A549 (cell line): Measurements from ENCODE around the gene ITPRIPL2. TPM values are rescaled to one million over a fixed set of nuclear protein-coding genes. Genes with fewer than 3 reads are reported as not detected.

ENCODE experiments used
- ATAC-seq, 2 experiments: fragments of 200-7000 bp in 1 of 2; fragments of >200 bp in 1 of 2; cut with Nextera tagmentation in 1 of 2; cut with Tn5 transposase in 1 of 2; 3 replicates each; pipeline versions ENCODE4 v1.8.0 to v1.9.1; 2018 to 2020; ENCODE audit warnings: mild to moderate bottlenecking in 1 of 2, moderate library complexity in 1 of 2
- CTCF ChIA-PET: fragments of 300-600 bp; sonication (Branson Sonifier 250); formaldehyde crosslinking; extraction: SDS; loops from one replicate; lab custom pipeline; 2021; ENCODE audit warnings: antibody characterized with exemption, inconsistent platforms; lab: Yijun Ruan, JAX
- POLR2A ChIA-PET: fragments of 350-600 bp; formaldehyde crosslinking; extraction: SDS; loops from one replicate; lab custom pipeline; 2021; ENCODE audit warnings: antibody characterized with exemption, inconsistent platforms; lab: Yijun Ruan, JAX
- DNase-seq, 2 experiments: peaks; one replicate each; pipeline versions ENCODE4 v3.0.0 to v3.0.0-alpha.2; 2011 to 2016; ENCODE audit warnings: low read depth in 1 of 2, low spot score in 1 of 2
- FAIRE-seq: peaks from 2 replicates; lab custom pipeline; 2011; peaks lifted over from hg19 to GRCh38; lab: Jason Lieb, UNC
- H3K27ac ChIP-seq, 2 experiments: fragments of >200 bp; sonication (Bioruptor Twin); formaldehyde crosslinking; 3 replicates each; pipeline ENCODE4 v1.5.1; 2016 to 2017
- H3K4me1 ChIP-seq: fragments of >200 bp; sonication (Bioruptor Twin); formaldehyde crosslinking; 3 replicates; pipeline ENCODE4 v1.6.1; 2016
- H3K4me2 ChIP-seq: fragments of >200 bp; sonication (Bioruptor Twin); formaldehyde crosslinking; 3 replicates; pipeline ENCODE4 v1.6.1; 2016
- H3K4me3 ChIP-seq: fragments of >200 bp; sonication (Bioruptor Twin); formaldehyde crosslinking; 3 replicates; pipeline ENCODE4 v1.5.1; 2016
- H3K9me3 ChIP-seq: fragments of >200 bp; sonication (Bioruptor Twin); formaldehyde crosslinking; 3 replicates; pipeline ENCODE4 v1.6.1; 2016
- BHLHE40 ChIP-seq: IDR thresholded peaks from 2 replicates; pipeline ENCODE4 v1.6.1; 2012; ENCODE audit warnings: low read depth, low read length, inconsistent platforms
- CEBPB ChIP-seq, 2 experiments: fragments of >200 bp in 1 of 2; sonication (Bioruptor Twin) in 1 of 2; formaldehyde crosslinking in 1 of 2; IDR thresholded peaks; 2 replicates each; pipeline ENCODE4 v1.6.1; 2012 to 2016
- CHD2 ChIP-seq: fragments of 150-350 bp; IDR thresholded peaks from 2 replicates; pipeline ENCODE4 v1.6.1; 2014; ENCODE audit warnings: low read length; ENCODE audit not compliant: partially characterized antibody
- EHF ChIP-seq: fragments of 250-450 bp; sonication (Bioruptor Pico); IDR thresholded peaks from 2 replicates; pipeline ENCODE4 v1.5.0; 2020; ENCODE audit warnings: mild to moderate bottlenecking
- ESRRA ChIP-seq: fragments of 150-350 bp; IDR thresholded peaks from 2 replicates; pipeline ENCODE4 v1.6.1; 2014; ENCODE audit warnings: mild to moderate bottlenecking, low read length, borderline replicate concordance
- FOXS1 ChIP-seq: fragments of 250-450 bp; sonication (Bioruptor Pico); IDR thresholded peaks from 2 replicates; pipeline ENCODE4 v1.5.0; 2020; ENCODE audit warnings: mild to moderate bottlenecking, moderate library complexity
- GATA3 ChIP-seq: IDR thresholded peaks from 2 replicates; pipeline ENCODE4 v1.6.1; 2012; ENCODE audit warnings: borderline replicate concordance
- HEYL ChIP-seq: fragments of 250-450 bp; sonication (Bioruptor Pico); IDR thresholded peaks from 2 replicates; pipeline ENCODE4 v1.8.0; 2021; ENCODE audit warnings: mild to moderate bottlenecking, moderate library complexity
- HOXA7 ChIP-seq: fragments of 250-450 bp; sonication (Bioruptor Pico); IDR thresholded peaks from 2 replicates; pipeline ENCODE4 v1.5.0; 2020; ENCODE audit warnings: mild to moderate bottlenecking, moderate library complexity
- HOXB13 ChIP-seq: fragments of 250-450 bp; sonication (Bioruptor Pico); IDR thresholded peaks from 2 replicates; pipeline ENCODE4 v1.5.0; 2020; ENCODE audit warnings: low read depth, mild to moderate bottlenecking, moderate library complexity
- JUN ChIP-seq, 2 experiments: fragments of >200 bp; sonication (Bioruptor Twin); formaldehyde crosslinking; IDR thresholded peaks; 2 replicates in 1 of 2; 3 replicates in 1 of 2; pipeline ENCODE4 v1.6.1; 2016 to 2017
- JUNB ChIP-seq: fragments of >200 bp; sonication (Bioruptor Twin); formaldehyde crosslinking; IDR thresholded peaks from 2 replicates; pipeline ENCODE4 v1.6.1; 2016
- MAFK ChIP-seq: fragments of 450-650 bp; IDR thresholded peaks from 2 replicates; pipeline ENCODE4 v1.6.1; 2014; ENCODE audit not compliant: partially characterized antibody
- MYC ChIP-seq: IDR thresholded peaks from 2 replicates; pipeline ENCODE4 v1.6.1; 2012; ENCODE audit warnings: mild to moderate bottlenecking, inconsistent platforms, low read length, improper control_type of control experiment, borderline replicate concordance
- NFE2L2 ChIP-seq: fragments of 150-350 bp; conservative IDR thresholded peaks from 2 replicates; pipeline ENCODE4 v1.6.1; 2014; ENCODE audit warnings: low read length
- NPAS2 ChIP-seq: fragments of 250-450 bp; sonication (Bioruptor Pico); IDR thresholded peaks from 2 replicates; pipeline ENCODE4 v1.8.0; 2022; ENCODE audit warnings: mild to moderate bottlenecking, moderate library complexity, borderline replicate concordance
- POLR2AphosphoS2 ChIP-seq: conservative IDR thresholded peaks from 2 replicates; pipeline ENCODE4 v1.6.1; 2012; ENCODE audit warnings: low read length, improper control_type of control experiment, inconsistent platforms
- RAD21 ChIP-seq, 2 experiments: fragments of >200 bp in 1 of 2; sonication (Bioruptor Twin) in 1 of 2; formaldehyde crosslinking in 1 of 2; IDR thresholded peaks in 1 of 2; conservative IDR thresholded peaks in 1 of 2; 2 replicates in 1 of 2; 3 replicates in 1 of 2; pipeline ENCODE4 v1.6.1; 2012 to 2018; ENCODE audit warnings: inconsistent platforms in 1 of 2
- RFX5 ChIP-seq: fragments of 450-650 bp; IDR thresholded peaks from 2 replicates; pipeline ENCODE4 v1.7.1; 2014; ENCODE audit warnings: antibody characterized with exemption, mild to moderate bottlenecking, moderate library complexity
- SMC3 ChIP-seq: fragments of >200 bp; sonication (Bioruptor Twin); formaldehyde crosslinking; IDR thresholded peaks from 3 replicates; pipeline ENCODE4 v1.6.1; 2018; ENCODE audit warnings: inconsistent platforms
- SREBF2 ChIP-seq: fragments of 450-650 bp; IDR thresholded peaks from 2 replicates; pipeline ENCODE4 v1.6.1; 2014; ENCODE audit warnings: mild to moderate bottlenecking, moderate library complexity
- TP53 ChIP-seq: fragments of 250-450 bp; sonication (Bioruptor Pico); IDR thresholded peaks from 2 replicates; pipeline ENCODE4 v1.5.0; 2021; ENCODE audit warnings: mild to moderate bottlenecking, moderate library complexity
- whole genome bisulfite sequencing: methylation state at CpG from one replicate; pipeline ENCODE4 v1.1.6; 2017; ENCODE audit errors: missing lambda C conversion rate; 5-methylcytosine and 5-hydroxymethylcytosine counted together
- polyA plus RNA-seq, 4 experiments: library from polyadenylated mRNA; depleted of rRNA in 3 of 4; stranded (reverse); fragments of >200 nt; fragmentation: RNase III in 1 of 4; extraction: RNeasy Plus Mini Kit Qiagen cat#74134 plus additional on column Dnase treatment in 1 of 4; gene quantifications; 2 replicates in 3 of 4; 3 replicates in 1 of 4; pipeline ENCODE4 v1.2.3, GENCODE V29; 2011 to 2017
- TF ChIP-seq, protein P1 (sequence below): fragments of 450-650 bp; IDR thresholded peaks from 2 replicates; pipeline ENCODE4 v1.6.1; 2014; ENCODE audit warnings: antibody characterized with exemption
- TF ChIP-seq, protein P2 (sequence below): fragments of 150-350 bp; IDR thresholded peaks from 2 replicates; pipeline ENCODE4 v1.6.1; 2014; ENCODE audit warnings: low read depth, mild to moderate bottlenecking, low read length
- TF ChIP-seq, protein P3 (sequence below): IDR thresholded peaks from 2 replicates; pipeline ENCODE4 v1.6.1; 2012
- TF ChIP-seq, protein P4 (sequence below): fragments of 250-450 bp; sonication (Bioruptor Pico); IDR thresholded peaks from 2 replicates; pipeline ENCODE4 v1.5.0; 2020; ENCODE audit warnings: low read depth, mild to moderate bottlenecking, moderate library complexity
- TF ChIP-seq, protein P5 (sequence below): IDR thresholded peaks from 2 replicates; pipeline ENCODE4 v1.6.1; 2012
- TF ChIP-seq, protein P6 (sequence below): fragments of >200 bp; sonication (Bioruptor Twin); formaldehyde crosslinking; IDR thresholded peaks from 2 replicates; pipeline ENCODE4 v1.6.1; 2016

The ITPRIPL2 gene
- polyA plus RNA-seq, 2 of the 4 experiments (the other 2 are of a cell fraction), result 15.5 to 17.5 TPM

DNA sequence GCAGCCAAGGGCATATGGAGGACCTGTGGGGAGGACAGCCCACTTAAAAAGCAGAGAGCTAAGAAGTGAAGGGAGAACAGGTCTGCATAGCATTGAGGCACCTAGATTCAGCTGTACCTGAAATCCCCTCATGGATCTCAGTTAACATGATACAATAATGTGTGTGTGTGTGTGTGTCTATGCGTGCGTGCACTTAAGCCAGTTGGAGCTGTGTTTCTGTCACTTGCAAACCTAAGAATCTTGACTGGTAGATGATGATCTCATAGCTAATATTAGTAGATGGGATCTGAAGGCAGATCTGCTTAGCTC is 1.7 kb upstream of the ITPRIPL2 start (continued):
- TF ChIP-seq HOXA7 (CRISPR knock-in tag) (no peak), MYC (no peak), EHF (CRISPR knock-in tag) (no peak), NFE2L2 (no peak), POLR2AphosphoS2 (no peak), SMC3 (no peak)
- TF ChIP-seq, protein P1, sequence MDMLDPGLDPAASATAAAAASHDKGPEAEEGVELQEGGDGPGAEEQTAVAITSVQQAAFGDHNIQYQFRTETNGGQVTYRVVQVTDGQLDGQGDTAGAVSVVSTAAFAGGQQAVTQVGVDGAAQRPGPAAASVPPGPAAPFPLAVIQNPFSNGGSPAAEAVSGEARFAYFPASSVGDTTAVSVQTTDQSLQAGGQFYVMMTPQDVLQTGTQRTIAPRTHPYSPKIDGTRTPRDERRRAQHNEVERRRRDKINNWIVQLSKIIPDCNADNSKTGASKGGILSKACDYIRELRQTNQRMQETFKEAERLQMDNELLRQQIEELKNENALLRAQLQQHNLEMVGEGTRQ, result no peak
- TF ChIP-seq, protein P2, sequence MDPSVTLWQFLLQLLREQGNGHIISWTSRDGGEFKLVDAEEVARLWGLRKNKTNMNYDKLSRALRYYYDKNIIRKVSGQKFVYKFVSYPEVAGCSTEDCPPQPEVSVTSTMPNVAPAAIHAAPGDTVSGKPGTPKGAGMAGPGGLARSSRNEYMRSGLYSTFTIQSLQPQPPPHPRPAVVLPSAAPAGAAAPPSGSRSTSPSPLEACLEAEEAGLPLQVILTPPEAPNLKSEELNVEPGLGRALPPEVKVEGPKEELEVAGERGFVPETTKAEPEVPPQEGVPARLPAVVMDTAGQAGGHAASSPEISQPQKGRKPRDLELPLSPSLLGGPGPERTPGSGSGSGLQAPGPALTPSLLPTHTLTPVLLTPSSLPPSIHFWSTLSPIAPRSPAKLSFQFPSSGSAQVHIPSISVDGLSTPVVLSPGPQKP, result no peak
- TF ChIP-seq, protein P3, sequence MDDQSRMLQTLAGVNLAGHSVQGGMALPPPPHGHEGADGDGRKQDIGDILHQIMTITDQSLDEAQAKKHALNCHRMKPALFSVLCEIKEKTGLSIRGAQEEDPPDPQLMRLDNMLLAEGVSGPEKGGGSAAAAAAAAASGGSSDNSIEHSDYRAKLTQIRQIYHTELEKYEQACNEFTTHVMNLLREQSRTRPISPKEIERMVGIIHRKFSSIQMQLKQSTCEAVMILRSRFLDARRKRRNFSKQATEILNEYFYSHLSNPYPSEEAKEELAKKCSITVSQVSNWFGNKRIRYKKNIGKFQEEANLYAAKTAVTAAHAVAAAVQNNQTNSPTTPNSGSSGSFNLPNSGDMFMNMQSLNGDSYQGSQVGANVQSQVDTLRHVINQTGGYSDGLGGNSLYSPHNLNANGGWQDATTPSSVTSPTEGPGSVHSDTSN, result no peak

DNA sequence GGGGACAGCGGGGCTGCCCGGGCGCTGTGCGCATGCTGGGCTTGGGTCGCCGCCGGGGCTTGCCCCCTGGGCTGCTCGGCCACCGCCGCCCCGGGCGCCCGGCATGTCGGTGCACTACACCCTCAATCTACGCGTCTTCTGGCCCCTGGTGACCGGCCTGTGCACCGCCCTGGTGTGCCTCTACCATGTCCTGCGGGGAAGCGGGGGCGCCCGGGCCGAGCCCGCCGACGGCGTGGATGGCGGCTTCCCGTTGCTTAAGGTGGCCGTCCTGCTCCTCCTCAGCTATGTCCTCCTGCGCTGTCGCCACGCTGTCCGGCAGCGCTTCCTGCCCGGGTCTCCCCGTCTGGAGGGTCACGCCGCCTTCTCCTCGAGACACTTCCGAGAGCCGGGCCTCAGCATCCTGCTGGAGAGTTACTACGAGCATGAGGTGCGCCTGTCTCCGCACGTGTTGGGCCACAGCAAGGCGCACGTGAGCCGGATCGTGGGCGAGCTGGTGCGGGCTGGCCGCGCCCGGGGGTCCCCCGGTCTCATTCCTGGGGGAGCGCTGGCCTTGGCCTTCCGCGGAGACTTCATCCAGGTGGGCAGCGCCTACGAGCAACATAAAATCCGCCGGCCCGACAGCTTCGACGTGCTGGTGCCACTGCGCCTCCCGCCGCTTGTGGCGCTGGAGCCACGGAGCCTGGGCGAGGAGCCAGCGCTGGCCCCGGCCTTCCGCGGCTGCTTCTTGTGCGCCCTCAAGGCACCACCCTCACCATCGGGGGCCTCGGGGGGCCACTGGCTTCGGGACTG is 789 bp downstream of the ITPRIPL2 start:
- H3K4me3 ChIP-seq, result peak overlapping the region; percentile 67
- peak overlapping the region; percentile 92 to 96 for H3K27ac ChIP-seq
- no peaks in the 10 kb centered on the region for H3K9me3 ChIP-seq
- FAIRE-seq (no peak), ATAC-seq (peak; percentile 19 to 57), DNase-seq (peak; percentile 54 to 79)
- ChIA-PET CTCF (interaction anchor here (0.5 to 12.5 kb wide), 9 partner anchors 9 to 382 kb away, joined by 3 to 114 read pairs (median 4); no protein-coding TSS in a partner anchor), POLR2A (interaction anchor here (0.8 to 1.7 kb wide), 8 partner anchors 9 to 441 kb away, joined by 3 to 16 read pairs (median 4); partner anchors contain the start of genes ARL6IP1 and VPS35L)
- WGBS, result 47% methylated on average over 52 of the region's 80 CpGs
- peak overlapping the region; percentile 85 for H3K4me2 ChIP-seq
- H3K4me1 ChIP-seq, result peaks cover 75% of the 10 kb centered on the region
- no peak for TF ChIP-seq MAFK
- no peak for TF ChIP-seq POLR2AphosphoS2
- peak; percentile 77; the same call in 1 of the 2 replicates for TF ChIP-seq TP53 (CRISPR knock-in tag)
- TF ChIP-seq ESRRA, result no peak
- no peak for TF ChIP-seq CEBPB (IDR thresholded peaks at IDR 0.05)
- TF ChIP-seq, protein P3, result no peak
- no peak for TF ChIP-seq NFE2L2
- TF ChIP-seq, protein P4, sequence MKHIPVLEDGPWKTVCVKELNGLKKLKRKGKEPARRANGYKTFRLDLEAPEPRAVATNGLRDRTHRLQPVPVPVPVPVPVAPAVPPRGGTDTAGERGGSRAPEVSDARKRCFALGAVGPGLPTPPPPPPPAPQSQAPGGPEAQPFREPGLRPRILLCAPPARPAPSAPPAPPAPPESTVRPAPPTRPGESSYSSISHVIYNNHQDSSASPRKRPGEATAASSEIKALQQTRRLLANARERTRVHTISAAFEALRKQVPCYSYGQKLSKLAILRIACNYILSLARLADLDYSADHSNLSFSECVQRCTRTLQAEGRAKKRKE (CRISPR knock-in tag), result peak; percentile 87
- no peak for TF ChIP-seq SREBF2
- TF ChIP-seq, protein P5, sequence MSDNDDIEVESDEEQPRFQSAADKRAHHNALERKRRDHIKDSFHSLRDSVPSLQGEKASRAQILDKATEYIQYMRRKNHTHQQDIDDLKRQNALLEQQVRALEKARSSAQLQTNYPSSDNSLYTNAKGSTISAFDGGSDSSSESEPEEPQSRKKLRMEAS, result peak; percentile 99
- TF ChIP-seq HOXB13 (CRISPR knock-in tag), result peak; percentile 89
- TF ChIP-seq CHD2, result no peak
- TF ChIP-seq, protein P2, result no peak
- TF ChIP-seq, protein P6, sequence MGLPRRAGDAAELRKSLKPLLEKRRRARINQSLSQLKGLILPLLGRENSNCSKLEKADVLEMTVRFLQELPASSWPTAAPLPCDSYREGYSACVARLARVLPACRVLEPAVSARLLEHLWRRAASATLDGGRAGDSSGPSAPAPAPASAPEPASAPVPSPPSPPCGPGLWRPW, result no peak
- no peak for TF ChIP-seq FOXS1 (CRISPR knock-in tag)
- no peak for TF ChIP-seq JUNB
- no peak for TF ChIP-seq RAD21 (conservative IDR thresholded peaks at IDR 0.05 in 1 of 2, IDR thresholded peaks at IDR 0.05 in 1 of 2)
- TF ChIP-seq BHLHE40, result peak; percentile 76
- TF ChIP-seq GATA3, result no peak
- TF ChIP-seq EHF (CRISPR knock-in tag), result 0 out of 2 replicates have a peak, but pooled peaks have one; percentile 38
- TF ChIP-seq MYC, result peak; percentile 68; the same call in 1 of the 2 replicates
- TF ChIP-seq NPAS2 (CRISPR knock-in tag), result peak; percentile 95
- no peak for TF ChIP-seq JUN (IDR thresholded peaks at IDR 0.05)
- TF ChIP-seq RFX5, result no peak
- TF ChIP-seq, protein P1, result peak; percentile 54; the same call in 1 of the 2 replicates
- TF ChIP-seq HEYL (CRISPR knock-in tag), result no peak
